Loucy (cell line): Measurements from ENCODE around the gene MBD3L4.

Source experiments
- H2AFZ ChIP-seq: fragments of 200-600 bp; sonication (generic); 2 replicates; pipeline ENCODE4 v1.6.0; 2016; ENCODE audit warnings: antibody characterized with exemption, mild to moderate bottlenecking, low read length, moderate library complexity
- H3F3A ChIP-seq: fragments of 200-600 bp; 2 replicates; pipeline ENCODE4 v1.6.0; 2016; ENCODE audit warnings: antibody characterized with exemption, low read depth, mild to moderate bottlenecking
- H3K27me3 ChIP-seq: fragments of 200-600 bp; sonication (generic); 2 replicates; pipeline ENCODE4 v1.6.1; 2014; ENCODE audit warnings: low read length, mild to moderate bottlenecking; ENCODE audit not compliant: insufficient read depth, poor library complexity, severe bottlenecking
- H3K36me3 ChIP-seq: fragments of 200-600 bp; sonication (generic); 2 replicates; pipeline ENCODE4 v1.6.1; 2016; ENCODE audit warnings: low read length; ENCODE audit not compliant: insufficient read depth
- H3K4me1 ChIP-seq: fragments of 200-600 bp; sonication (generic); 2 replicates; pipeline ENCODE4 v1.5.1; 2014; ENCODE audit warnings: low read length, mild to moderate bottlenecking; ENCODE audit not compliant: insufficient read depth, poor library complexity, severe bottlenecking
- H3K4me2 ChIP-seq: fragments of 200-600 bp; sonication (generic); 2 replicates; pipeline ENCODE4 v1.6.0; 2014; ENCODE audit warnings: antibody characterized with exemption, low read length, low read depth, mild to moderate bottlenecking; ENCODE audit not compliant: poor library complexity, severe bottlenecking
- H3K4me3 ChIP-seq: fragments of 200-600 bp; sonication (generic); 2 replicates; pipeline ENCODE4 v1.5.1; 2014; ENCODE audit warnings: low read length, mild to moderate bottlenecking, mixed read lengths; ENCODE audit not compliant: poor library complexity, severe bottlenecking
- H3K79me2 ChIP-seq: fragments of 200-600 bp; sonication (generic); 2 replicates; pipeline ENCODE4 v1.6.1; 2014; ENCODE audit warnings: low read length; ENCODE audit not compliant: insufficient read depth
- H3K9ac ChIP-seq: fragments of 200-600 bp; sonication (generic); 2 replicates; pipeline ENCODE4 v1.6.0; 2014; ENCODE audit warnings: mild to moderate bottlenecking, low read depth, low read length, moderate library complexity; ENCODE audit not compliant: poor library complexity, severe bottlenecking
- H3K9me2 ChIP-seq: fragments of 200-600 bp; sonication (generic); replicated peaks from 2 replicates; pipeline ENCODE4 v1.6.1; 2016; ENCODE audit warnings: low read depth, low read length, mixed read lengths
- H3K9me3 ChIP-seq: fragments of 200-600 bp; sonication (generic); 2 replicates; pipeline ENCODE4 v1.6.1; 2014; ENCODE audit warnings: mild to moderate bottlenecking, antibody characterized with exemption, low read length, low read depth; ENCODE audit not compliant: insufficient read depth
- H4K20me1 ChIP-seq: fragments of 200-600 bp; sonication (generic); 2 replicates; pipeline ENCODE4 v1.6.0; 2014; ENCODE audit warnings: antibody characterized with exemption, low read length, mild to moderate bottlenecking; ENCODE audit not compliant: insufficient read depth, poor library complexity, severe bottlenecking
- EZH2phosphoT487 ChIP-seq: fragments of 200-600 bp; IDR thresholded peaks from 2 replicates; pipeline ENCODE4 v1.6.1; 2018; ENCODE audit warnings: antibody characterized with exemption, mild to moderate bottlenecking, moderate library complexity, borderline replicate concordance
- TF ChIP-seq, protein P1 (sequence below): fragments of 200-600 bp; sonication (generic); conservative IDR thresholded peaks from 2 replicates; pipeline ENCODE4 v1.5.1; 2014; ENCODE audit warnings: mild to moderate bottlenecking, antibody characterized with exemption, low read length

The MBD3L4 gene

DNA sequence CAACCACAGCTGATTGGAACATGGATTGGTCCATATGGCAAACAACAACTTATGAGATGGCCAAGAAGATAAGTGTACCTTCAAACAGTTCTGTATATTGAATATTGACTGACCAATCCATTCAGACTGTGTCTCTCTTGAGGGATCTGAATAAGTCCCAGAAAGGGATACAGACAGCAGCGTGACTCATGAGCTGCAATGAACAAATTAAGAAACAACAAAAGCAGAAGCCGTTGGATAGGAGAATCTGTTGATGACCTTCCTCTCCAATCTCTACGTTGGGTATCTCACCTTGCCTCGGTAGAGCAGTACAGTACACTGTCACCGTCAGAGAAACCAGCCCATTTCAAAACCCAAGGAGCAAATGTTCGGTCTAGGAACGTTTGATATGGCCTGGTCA, 40.0 kb downstream of the MBD3L4 start:
- no peaks in the 10 kb centered on the region for H3K36me3 ChIP-seq
- H3K27me3 ChIP-seq: no peaks in the 10 kb centered on the region
- H3F3A ChIP-seq: no peaks in the 10 kb centered on the region
- no peak overlapping the region for H3K4me3 ChIP-seq
- H3K9me2 ChIP-seq: no peaks in the 10 kb centered on the region
- H3K9me3 ChIP-seq: no peaks in the 10 kb centered on the region
- H3K9ac ChIP-seq: no peak overlapping the region
- no peak overlapping the region for H2AFZ ChIP-seq
- no peaks in the 10 kb centered on the region for H3K79me2 ChIP-seq
- TF ChIP-seq, protein P1, sequence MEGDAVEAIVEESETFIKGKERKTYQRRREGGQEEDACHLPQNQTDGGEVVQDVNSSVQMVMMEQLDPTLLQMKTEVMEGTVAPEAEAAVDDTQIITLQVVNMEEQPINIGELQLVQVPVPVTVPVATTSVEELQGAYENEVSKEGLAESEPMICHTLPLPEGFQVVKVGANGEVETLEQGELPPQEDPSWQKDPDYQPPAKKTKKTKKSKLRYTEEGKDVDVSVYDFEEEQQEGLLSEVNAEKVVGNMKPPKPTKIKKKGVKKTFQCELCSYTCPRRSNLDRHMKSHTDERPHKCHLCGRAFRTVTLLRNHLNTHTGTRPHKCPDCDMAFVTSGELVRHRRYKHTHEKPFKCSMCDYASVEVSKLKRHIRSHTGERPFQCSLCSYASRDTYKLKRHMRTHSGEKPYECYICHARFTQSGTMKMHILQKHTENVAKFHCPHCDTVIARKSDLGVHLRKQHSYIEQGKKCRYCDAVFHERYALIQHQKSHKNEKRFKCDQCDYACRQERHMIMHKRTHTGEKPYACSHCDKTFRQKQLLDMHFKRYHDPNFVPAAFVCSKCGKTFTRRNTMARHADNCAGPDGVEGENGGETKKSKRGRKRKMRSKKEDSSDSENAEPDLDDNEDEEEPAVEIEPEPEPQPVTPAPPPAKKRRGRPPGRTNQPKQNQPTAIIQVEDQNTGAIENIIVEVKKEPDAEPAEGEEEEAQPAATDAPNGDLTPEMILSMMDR: no peak
- no peak for TF ChIP-seq EZH2phosphoT487
- no peaks in the 10 kb centered on the region for H3K4me1 ChIP-seq
- H3K4me2 ChIP-seq: no peak overlapping the region
- H4K20me1 ChIP-seq: no peaks in the 10 kb centered on the region

DNA sequence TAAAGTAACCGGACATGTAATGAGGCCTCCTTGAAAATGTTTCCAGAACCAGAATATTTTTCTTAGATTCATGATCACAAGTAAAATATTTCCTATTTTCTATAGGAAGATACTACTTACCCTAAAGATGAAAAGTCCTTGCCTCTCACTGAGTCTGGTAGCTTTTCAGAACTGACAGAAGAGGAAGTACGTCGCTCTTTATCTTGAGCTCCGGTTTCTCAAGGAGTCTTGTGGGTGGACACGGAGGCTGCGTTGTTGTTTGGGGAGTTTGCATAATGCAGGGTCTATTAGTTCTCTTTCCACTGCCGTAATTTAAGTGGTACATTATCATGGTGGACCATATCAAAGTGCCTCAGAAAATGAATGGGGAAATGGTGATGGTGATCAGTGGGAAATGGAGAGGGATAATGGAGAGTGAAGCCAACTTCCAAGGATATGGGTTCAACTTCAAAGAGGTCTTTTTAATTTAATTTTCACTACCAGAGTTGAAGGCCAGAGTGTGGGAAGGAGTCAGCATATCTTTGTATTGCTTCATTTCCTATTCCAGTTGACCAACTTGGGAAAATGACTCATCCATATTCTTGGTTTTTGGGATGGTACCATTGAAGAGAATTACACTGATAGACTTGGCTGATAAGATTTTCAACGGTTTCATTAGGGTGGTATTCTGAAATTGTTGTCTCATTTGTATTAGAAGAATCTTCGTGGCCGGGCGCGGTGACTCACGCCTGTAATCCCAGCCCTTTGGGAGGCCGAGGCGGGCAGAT, 42.1 kb downstream of the MBD3L4 start:
- Histone ChIP-seq H3K79me2 (no peaks in the 10 kb centered on the region), H3K27me3 (no peaks in the 10 kb centered on the region), H3F3A (no peaks in the 10 kb centered on the region), H4K20me1 (no peaks in the 10 kb centered on the region), H3K9me2 (no peaks in the 10 kb centered on the region), H3K4me3 (no peak overlapping the region), H3K9ac (no peak overlapping the region), H2AFZ (no peak overlapping the region), H3K36me3 (no peaks in the 10 kb centered on the region), H3K4me1 (no peaks in the 10 kb centered on the region), H3K4me2 (no peak overlapping the region), H3K9me3 (no peaks in the 10 kb centered on the region)
- TF ChIP-seq, protein P1: no peak

DNA sequence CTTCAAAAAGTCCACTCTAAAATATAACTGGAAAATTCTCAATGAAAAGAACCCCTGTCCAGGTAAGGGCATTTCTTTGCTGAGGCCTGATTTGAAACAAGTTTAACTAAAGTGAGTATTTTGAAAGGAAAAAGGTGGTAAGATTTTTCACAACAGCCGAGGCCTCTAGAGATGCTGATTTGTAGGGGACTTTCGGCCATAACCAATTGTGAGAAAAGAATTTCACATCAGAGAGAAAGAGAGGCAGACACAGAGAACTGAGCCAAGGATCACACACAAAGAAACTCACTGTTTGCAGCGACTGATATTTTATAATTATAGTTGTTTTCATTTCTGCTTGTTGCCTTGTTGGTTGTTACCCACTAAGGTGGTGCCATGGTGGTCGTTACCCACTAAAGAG, 43.2 kb downstream of the MBD3L4 start:
- no peaks in the 10 kb centered on the region for H3K36me3 ChIP-seq
- H3K9me2 ChIP-seq: no peaks in the 10 kb centered on the region
- no peak overlapping the region for H2AFZ ChIP-seq
- no peak overlapping the region for H3K4me3 ChIP-seq
- TF ChIP-seq, protein P1: no peak
- no peak for TF ChIP-seq EZH2phosphoT487
- H3F3A ChIP-seq: no peaks in the 10 kb centered on the region
- H4K20me1 ChIP-seq: no peaks in the 10 kb centered on the region
- no peak overlapping the region for H3K9ac ChIP-seq
- H3K9me3 ChIP-seq: no peaks in the 10 kb centered on the region
- H3K4me2 ChIP-seq: no peak overlapping the region
- H3K27me3 ChIP-seq: no peaks in the 10 kb centered on the region
- H3K79me2 ChIP-seq: no peaks in the 10 kb centered on the region
- no peaks in the 10 kb centered on the region for H3K4me1 ChIP-seq
